Measurements from ENCODE around the gene LPIN1.
"Not testable (repeated sequence)": the region's sequence is repeated elsewhere in the genome, so short reads cannot be mapped to it uniquely, and the experiment has no call there.

Gene LPIN1

GRCh38 chr2:11715987-11716652, 30.3 kb upstream of the LPIN1 start:
- DNase-seq (ENCODE audit: extremely low read depth in 1 of 2, low read depth in 1 of 2): no peak

GRCh38 chr2:11716689-11717321, 29.6 kb upstream of the LPIN1 start:
- no peak for DNase-seq (ENCODE audit: extremely low read depth in 1 of 2, low read depth in 1 of 2)

- no peak for DNase-seq (ENCODE audit: extremely low read depth in 1 of 2, low read depth in 1 of 2)
These were observed 28.8 kb upstream of the LPIN1 start for GRCh38 chr2:11717623-11718022.

DNA sequence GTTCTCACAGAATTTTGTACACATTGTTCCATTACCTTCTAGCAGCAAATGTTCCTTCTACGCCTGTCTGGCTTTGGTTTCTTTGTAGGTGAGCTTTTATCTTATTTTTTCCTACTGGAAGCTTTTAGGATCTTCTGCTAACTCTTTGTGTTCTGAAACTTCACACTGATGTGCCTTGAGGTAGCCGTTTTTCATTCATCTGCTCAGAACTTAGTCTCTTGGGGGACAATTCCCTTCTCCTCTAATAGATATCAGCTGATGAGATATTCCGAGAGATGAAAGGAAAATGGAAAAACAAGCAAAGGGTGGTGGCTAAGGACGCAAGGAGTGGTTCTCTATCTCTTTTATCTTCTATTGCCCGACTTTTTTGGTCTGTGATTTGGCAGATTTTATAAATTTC, 27.8 kb upstream of the LPIN1 start:
- no peak for DNase-seq (ENCODE audit: extremely low read depth in 1 of 2, low read depth in 1 of 2)

DNA sequence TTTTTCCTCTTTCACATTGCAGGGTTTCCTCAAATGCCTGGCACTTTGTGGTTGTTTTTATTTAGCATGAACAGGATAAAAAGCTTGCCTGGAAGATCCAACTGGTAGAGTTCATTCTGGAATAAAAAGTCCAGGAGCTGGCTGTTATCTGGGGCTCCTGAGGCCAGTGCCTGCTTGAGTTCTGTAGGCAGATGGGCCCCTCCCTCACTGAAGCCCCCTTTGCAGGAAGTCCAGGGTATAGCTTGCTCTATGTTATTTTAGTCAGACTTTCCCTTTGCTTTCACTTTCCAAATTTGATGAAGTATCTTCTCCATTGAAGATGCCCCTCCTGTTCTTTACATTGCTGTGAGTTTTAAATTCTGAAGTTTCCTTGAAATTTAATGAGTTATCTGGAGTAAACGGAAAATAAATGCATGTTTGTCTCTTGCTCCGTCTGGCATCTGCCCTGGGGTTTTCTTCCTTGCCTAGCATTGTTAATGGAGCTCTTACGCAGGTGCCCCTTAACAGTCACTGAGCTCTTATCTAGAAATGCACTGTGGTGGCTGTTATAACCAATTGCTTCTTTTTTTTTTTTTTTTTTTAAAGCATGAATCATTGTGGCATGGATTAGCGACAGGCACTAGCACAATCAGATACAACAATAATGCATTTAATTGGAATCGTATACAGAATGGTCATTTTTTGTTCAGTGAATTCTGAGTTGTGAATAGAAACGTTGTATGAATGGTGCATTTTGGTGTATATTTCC, 27.0 kb upstream of the LPIN1 start:
- DNase-seq (ENCODE audit: extremely low read depth in 1 of 2, low read depth in 1 of 2): no peak

- no peak for DNase-seq (ENCODE audit: extremely low read depth in 1 of 2, low read depth in 1 of 2)
These were observed 25.7 kb upstream of the LPIN1 start for GRCh38 chr2:11720752-11721151.

DNA sequence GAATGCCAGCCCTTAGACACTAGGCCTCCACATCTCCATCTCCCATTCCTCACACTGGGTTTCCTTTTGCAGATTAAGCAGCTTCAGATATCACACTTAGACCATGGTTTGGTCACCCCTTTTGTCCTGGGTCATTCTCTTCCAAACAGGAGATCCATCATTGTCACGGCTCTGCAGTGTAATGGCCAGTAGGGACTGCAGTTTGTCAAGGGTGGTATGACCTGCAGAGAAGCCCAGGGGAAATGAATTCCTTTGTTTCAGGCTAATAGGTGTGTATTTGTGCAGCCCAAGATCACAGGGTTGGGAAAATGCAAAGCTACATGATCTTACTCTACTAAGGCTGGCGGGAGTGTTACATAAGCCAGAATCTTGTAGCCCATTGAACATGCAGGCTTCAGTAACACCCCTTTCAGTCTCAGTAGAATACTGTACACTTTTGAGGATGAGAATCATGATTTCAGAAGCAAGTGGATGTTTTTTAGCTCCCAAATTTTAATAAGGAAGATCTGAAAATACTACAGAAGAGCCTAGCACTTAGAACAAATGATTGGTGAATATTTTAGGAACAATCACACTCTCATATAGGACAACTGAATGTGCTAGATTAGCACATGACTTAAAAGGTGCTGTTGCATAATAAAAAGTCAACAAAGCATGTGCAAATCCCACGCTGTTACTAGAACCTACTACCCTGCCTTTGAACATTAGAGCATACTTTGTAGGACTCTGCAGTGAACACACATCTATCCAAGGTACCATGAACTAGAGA, 24.0 kb upstream of the LPIN1 start:
- no peak for DNase-seq (ENCODE audit: extremely low read depth in 1 of 2, low read depth in 1 of 2)

- DNase-seq (ENCODE audit: extremely low read depth in 1 of 2, low read depth in 1 of 2): no peak
These were observed 23.4 kb upstream of the LPIN1 start for GRCh38 chr2:11723061-11723371.

DNA sequence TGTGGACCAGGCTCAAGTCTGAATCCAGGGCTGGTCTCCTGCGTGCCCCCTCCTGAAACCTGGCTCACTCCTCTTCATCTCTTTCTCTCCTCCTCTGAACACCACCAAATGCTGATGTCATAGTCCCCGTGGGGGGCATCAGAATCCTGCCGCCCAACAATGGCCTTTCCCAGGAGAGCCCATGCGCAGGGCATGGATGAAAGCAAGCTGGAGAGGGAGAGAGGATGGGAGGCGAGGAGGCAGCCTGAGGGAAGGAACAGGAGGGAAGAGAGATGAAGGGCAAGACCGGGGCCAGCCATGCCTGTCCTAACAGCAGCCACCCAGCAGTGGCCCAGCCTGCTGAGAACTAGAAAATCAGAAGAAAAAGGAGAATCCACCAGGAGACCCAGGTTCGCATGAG, 22.3 kb upstream of the LPIN1 start:
- DNase-seq (ENCODE audit: extremely low read depth in 1 of 2, low read depth in 1 of 2): no peak

GRCh38 chr2:11726384-11726783, 20.0 kb upstream of the LPIN1 start:
- no peak for DNase-seq (ENCODE audit: extremely low read depth in 1 of 2, low read depth in 1 of 2)

GRCh38 chr2:11729362-11730212, 16.8 kb upstream of the LPIN1 start:
- no peak for DNase-seq (ENCODE audit: extremely low read depth in 1 of 2, low read depth in 1 of 2)

GRCh38 chr2:11731214-11731984, 15.0 kb upstream of the LPIN1 start:
- not testable (repeated sequence) for DNase-seq (ENCODE audit: extremely low read depth in 1 of 2, low read depth in 1 of 2)

DNA sequence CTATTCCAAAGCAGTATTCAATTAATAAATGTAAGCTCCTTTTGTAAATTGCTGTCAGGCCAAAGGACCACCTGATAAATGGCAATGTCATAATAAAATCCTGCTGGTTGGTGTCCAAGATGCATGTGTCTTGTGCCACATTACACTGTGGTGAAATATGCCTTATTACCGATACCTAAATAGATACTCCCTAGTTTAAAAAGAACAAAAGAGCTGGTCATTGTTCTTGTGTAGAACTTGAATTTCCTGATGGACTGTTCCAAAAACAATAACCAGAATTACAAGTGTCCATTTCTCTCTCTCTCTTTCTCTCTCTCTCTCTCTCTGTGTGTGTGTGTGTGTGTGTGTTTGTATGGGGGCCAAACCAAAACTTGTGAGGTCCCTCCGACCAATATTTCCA, 13.8 kb upstream of the LPIN1 start:
- DNase-seq (ENCODE audit: extremely low read depth in 1 of 2, low read depth in 1 of 2): no peak

DNA sequence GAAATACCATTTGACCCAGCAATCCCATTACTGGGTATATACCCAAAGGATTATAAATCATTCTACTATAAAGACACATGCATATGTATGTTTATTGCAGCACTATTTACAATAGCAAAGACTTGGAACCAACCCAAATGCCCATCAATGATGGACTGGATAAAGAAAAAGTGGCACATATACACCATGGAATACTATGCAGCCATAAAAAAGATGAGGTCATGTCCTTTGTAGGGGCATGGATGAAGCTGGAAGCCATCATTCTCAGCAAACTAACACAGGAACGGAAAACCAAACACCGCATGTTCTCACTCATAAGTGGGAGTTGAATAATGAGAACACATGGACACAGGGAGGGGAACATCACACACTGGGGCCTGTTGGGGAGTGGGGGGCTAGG, 8.6 kb upstream of the LPIN1 start:
- DNase-seq (ENCODE audit: extremely low read depth in 1 of 2, low read depth in 1 of 2): not testable (repeated sequence)

- no peak for DNase-seq (ENCODE audit: extremely low read depth in 1 of 2, low read depth in 1 of 2)
These were observed 7.6 kb upstream of the LPIN1 start for GRCh38 chr2:11738589-11739436.

DNA sequence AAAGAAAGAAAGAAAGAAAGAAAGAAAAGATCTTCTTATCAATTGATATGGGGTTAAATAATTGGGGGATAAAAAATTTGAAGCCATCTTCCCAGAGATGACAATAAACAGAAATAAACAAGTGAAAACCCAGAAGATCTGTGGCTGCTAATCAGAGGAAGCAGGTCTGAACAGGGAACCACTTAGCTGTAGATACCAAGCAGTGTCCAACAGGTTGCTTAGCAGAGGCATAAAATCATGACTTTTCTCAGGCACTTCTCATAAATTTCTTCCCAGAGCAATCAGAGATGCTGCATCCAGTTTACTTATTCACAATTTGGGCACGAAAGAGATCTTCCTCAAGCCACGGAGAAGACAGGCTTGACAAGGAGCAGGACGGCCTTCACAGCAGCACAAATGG, 5.7 kb upstream of the LPIN1 start:
- DNase-seq (ENCODE audit: extremely low read depth in 1 of 2, low read depth in 1 of 2): no peak

- no peak for DNase-seq (ENCODE audit: extremely low read depth in 1 of 2, low read depth in 1 of 2)
These were observed 4.1 kb upstream of the LPIN1 start for GRCh38 chr2:11742317-11742701.

GRCh38 chr2:11742702-11743357, 3.6 kb upstream of the LPIN1 start:
- DNase-seq (ENCODE audit: extremely low read depth in 1 of 2, low read depth in 1 of 2): no peak

- DNase-seq (ENCODE audit: extremely low read depth in 1 of 2, low read depth in 1 of 2): no peak
These were observed 3.1 kb upstream of the LPIN1 start for GRCh38 chr2:11743366-11743765.
